Endothelial cell of umbilical vein (primary cell): ENCODE results near the gene ONECUT2. TPM values are rescaled to one million over a fixed set of nuclear protein-coding genes. Genes with fewer than 3 reads are reported as not detected.

ENCODE experiments used
- BruUV-seq: library from RNA; stranded (reverse); fragments of 400-500 nt; replicated peaks from 2 replicates; lab custom pipeline; 2021; lab: Mats Ljungman, UMichigan
- CTCF ChIA-PET: fragments of 300-600, 350-600 bp; sonication (Branson Sonifier 250); formaldehyde crosslinking; loops from one replicate; lab custom pipeline; 2021; ENCODE audit warnings: antibody characterized with exemption, inconsistent platforms; lab: Charles Lee
- POLR2A ChIA-PET: fragments of 300-600, 350-600 bp; sonication (Branson Sonifier 250); formaldehyde crosslinking; loops from one replicate; lab custom pipeline; 2021; ENCODE audit warnings: antibody characterized with exemption, inconsistent platforms; lab: Charles Lee
- DNase-seq: peaks from one replicate; pipeline ENCODE4 v3.0.0-alpha.2; 2011; ENCODE audit warnings: low read depth, low spot score
- FAIRE-seq: peaks from 2 replicates; lab custom pipeline; 2011; peaks lifted over from hg19 to GRCh38; lab: Jason Lieb, UNC
- H2AFZ ChIP-seq: 2 replicates; pipeline ENCODE4 v1.6.0; 2012; ENCODE audit warnings: low read depth, low read length, control low read depth, inconsistent platforms
- H3K27ac ChIP-seq: 2 replicates; pipeline ENCODE4 v1.5.1; 2011; ENCODE audit warnings: low read depth, mild to moderate bottlenecking, control low read depth, low read length, moderate library complexity; ENCODE audit not compliant: insufficient read depth
- H3K27me3 ChIP-seq, 2 experiments: 2 replicates each; pipeline versions ENCODE4 v1.6.0 to v1.6.1; 2011; ENCODE audit warnings: low read length in 2 of 2, mixed read lengths in 1 of 2; ENCODE audit not compliant: control insufficient read depth in 2 of 2, insufficient read depth in 2 of 2
- H3K36me3 ChIP-seq, 2 experiments: 2 replicates in 1 of 2; 3 replicates in 1 of 2; pipeline ENCODE4 v1.5.1; 2011; ENCODE audit warnings: low read length in 2 of 2, mild to moderate bottlenecking in 1 of 2, moderate library complexity in 1 of 2; ENCODE audit not compliant: control insufficient read depth in 2 of 2, insufficient read depth in 2 of 2; ENCODE audit errors: extremely low read depth in 1 of 2
- H3K4me1 ChIP-seq: 3 replicates; pipeline ENCODE4 v1.5.1; 2011; ENCODE audit warnings: mild to moderate bottlenecking, low read length; ENCODE audit not compliant: control insufficient read depth, insufficient read depth; ENCODE audit errors: extremely low read depth
- H3K4me2 ChIP-seq: 2 replicates; pipeline ENCODE4 v1.6.1; 2011; ENCODE audit warnings: low read length, control low read depth, mixed read lengths; ENCODE audit not compliant: insufficient read depth
- H3K4me3 ChIP-seq, 3 experiments: fragments of 200-600 bp in 1 of 3; sonication (generic), shearing (Covaris generic) in 1 of 3; replicated peaks in 1 of 3; 2 replicates each; pipeline ENCODE4 v1.5.1; 2011 to 2016; ENCODE audit warnings: control low read depth in 3 of 3, low read length in 3 of 3, mild to moderate bottlenecking in 2 of 3, inconsistent platforms in 1 of 3, low read depth in 1 of 3, moderate library complexity in 1 of 3; ENCODE audit not compliant: insufficient read depth in 1 of 3
- H3K79me2 ChIP-seq: 2 replicates; pipeline ENCODE4 v1.6.0; 2012; ENCODE audit warnings: low read length, inconsistent platforms; ENCODE audit not compliant: control insufficient read depth, insufficient read depth
- H3K9ac ChIP-seq: replicated peaks from 2 replicates; pipeline ENCODE3; 2011; ENCODE audit warnings: low read length, control low read depth; ENCODE audit not compliant: insufficient read depth; ENCODE audit errors: extremely low read depth
- H3K9me1 ChIP-seq: replicated peaks from 3 replicates; pipeline ENCODE4 v1.6.0; 2011; ENCODE audit warnings: mild to moderate bottlenecking, low read length; ENCODE audit not compliant: control insufficient read depth, insufficient read depth; ENCODE audit errors: extremely low read depth
- H3K9me3 ChIP-seq: replicated peaks from 2 replicates; pipeline ENCODE4 v1.5.1; 2012; ENCODE audit warnings: low read length, inconsistent platforms; ENCODE audit not compliant: control insufficient read depth, insufficient read depth
- H4K20me1 ChIP-seq: replicated peaks from 2 replicates; pipeline ENCODE3; 2011; ENCODE audit warnings: mild to moderate bottlenecking, low read length; ENCODE audit not compliant: control insufficient read depth, insufficient read depth; ENCODE audit errors: extremely low read depth
- EZH2 ChIP-seq: IDR thresholded peaks from 2 replicates; pipeline ENCODE4 v1.6.1; 2012; ENCODE audit warnings: borderline replicate concordance, low read depth, mild to moderate bottlenecking, moderate library complexity, low read length, inconsistent platforms; ENCODE audit not compliant: severe bottlenecking
- FOS ChIP-seq: IDR thresholded peaks from 2 replicates; pipeline ENCODE4 v1.6.1; 2011; ENCODE audit warnings: mild to moderate bottlenecking, low read length, moderate library complexity, borderline replicate concordance; ENCODE audit not compliant: insufficient read depth
- GATA2 ChIP-seq: IDR thresholded peaks from 2 replicates; pipeline ENCODE4 v1.7.0; 2011; ENCODE audit warnings: low read depth, mild to moderate bottlenecking, moderate library complexity, mixed read lengths, low read length; ENCODE audit not compliant: insufficient read length, insufficient read depth
- JUN ChIP-seq: IDR thresholded peaks from 2 replicates; pipeline ENCODE4 v1.6.1; 2011; ENCODE audit warnings: borderline replicate concordance, low read depth; ENCODE audit not compliant: insufficient read length, insufficient read depth
- MAX ChIP-seq: IDR thresholded peaks from 2 replicates; pipeline ENCODE4 v1.6.1; 2011; ENCODE audit not compliant: insufficient read depth, insufficient read length
- MYC ChIP-seq: IDR thresholded peaks from one replicate; pipeline ENCODE4 v1.6.1; 2011; ENCODE audit warnings: mild to moderate bottlenecking, low read depth, low read length
- POLR2A ChIP-seq: IDR thresholded peaks from 2 replicates; pipeline ENCODE4 v1.6.1; 2012; ENCODE audit warnings: low read depth, mild to moderate bottlenecking, control low read depth, low read length
- POLR2AphosphoS5 ChIP-seq: IDR thresholded peaks from 2 replicates; pipeline ENCODE4 v1.6.1; 2012; ENCODE audit warnings: low read depth, mild to moderate bottlenecking, control low read depth, low read length, moderate library complexity; ENCODE audit not compliant: insufficient read depth
- dilution Hi-C: fragments of 300-500 bp; cut with MboI; formaldehyde crosslinking; loops from one replicate; pipeline ENCODE4 v1.15.0; 2019; ENCODE audit warnings: low sequenced_read_pairs; ENCODE audit not compliant: extremely low pct_ligation_motif_present
- intact Hi-C: fragments of 100-400 bp; cut with micrococcal nuclease; formaldehyde crosslinking; loops from one replicate; pipeline ENCODE4 v1.10.0; 2022
- polyA plus RNA-seq, 4 experiments: library from polyadenylated mRNA; depleted of rRNA in 3 of 4; stranded (reverse) in 3 of 4; unstranded in 1 of 4; fragments of >200 nt; gene quantifications; 2 replicates each; pipeline versions ENCODE4 v1.2.1 to v1.2.3, GENCODE V29; 2011 to 2012; ENCODE audit warnings: missing spikeins in 1 of 4
- total RNA-seq: library from RNA; stranded (reverse); gene quantifications from 2 replicates; pipeline ENCODE4 v1.2.3, GENCODE V29; 2021

Gene ONECUT2
- total and polyA plus RNA-seq, 2 donors (not counting 3 experiments of a cell fraction or from before 2014, with no cell fraction given) = 0.01 to 0.62 TPM

- Histone ChIP-seq H4K20me1 (no peaks in the 10 kb centered on the region), H3K27me3 (peaks cover 85 to 92% of the 10 kb centered on the region in 2 experiments), H3K9me1 (no peaks in the 10 kb centered on the region), H3K36me3 (no peaks in the 10 kb centered on the region), H3K27ac (no peak overlapping the region), H3K9me3 (no peaks in the 10 kb centered on the region), H3K4me1 (peaks cover 13% of the 10 kb centered on the region), H3K9ac (no peak overlapping the region), H3K4me3 (no peak overlapping the region), H2AFZ (no peak overlapping the region), H3K4me2 (no peak overlapping the region), H3K79me2 (no peaks in the 10 kb centered on the region)
- intact Hi-C loops = no loop called here
- ChIA-PET CTCF (interaction anchor here (0.6 to 1.1 kb wide), 2 partner anchors 563 to 1186 kb away, joined by 3 to 4 read pairs; no protein-coding TSS in a partner anchor), POLR2A (no interaction called here)
- FAIRE-seq (peak; percentile 21), DNase-seq (no peak)
- TF ChIP-seq FOS (no peak), POLR2AphosphoS5 (no peak), MAX (no peak), EZH2 (no peak), MYC (no peak), GATA2 (no peak), JUN (no peak), POLR2A (no peak)
- dilution Hi-C loops = no loop called here
- BruUV-seq = no TSS peak
Observed at GRCh38 chr18:57432751-57433400, 2.3 kb upstream of the ONECUT2 start.
